ENCODE measurements around the gene CCNI2.

CCNI2 gene

DNA sequence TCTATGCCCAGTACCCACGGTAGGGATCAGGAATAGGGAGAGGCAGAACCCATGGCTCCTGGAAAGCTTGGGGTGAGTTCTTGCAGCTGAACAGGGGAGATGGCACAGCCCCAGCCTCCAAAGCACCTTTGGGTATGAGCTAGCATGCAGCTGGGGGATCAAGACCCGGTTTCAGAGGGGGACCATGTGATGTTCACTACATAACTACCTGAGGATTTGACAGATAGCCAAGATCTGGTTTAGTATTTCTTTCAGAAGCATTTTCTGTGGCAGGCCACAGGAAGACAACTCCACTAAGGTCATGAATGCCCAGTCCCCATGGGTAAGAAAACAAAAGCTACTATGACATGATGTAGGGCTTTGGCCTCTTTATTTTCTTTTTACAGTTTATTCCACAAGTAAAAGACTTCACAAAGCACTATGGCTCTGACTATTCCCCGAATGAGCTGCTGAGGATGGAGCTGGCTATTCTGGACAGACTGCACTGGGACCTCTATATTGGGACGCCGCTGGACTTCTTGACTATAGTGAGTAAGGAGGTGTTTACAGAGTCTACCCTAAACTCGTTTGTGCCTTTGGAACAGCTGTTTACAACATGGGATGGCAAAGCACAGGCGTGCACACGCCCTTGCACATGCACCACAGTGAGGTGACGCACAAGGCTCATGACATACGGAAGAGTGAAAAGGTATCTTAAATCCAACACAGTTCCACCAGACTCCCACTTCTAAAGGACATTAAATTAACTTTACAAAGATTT is 3.4 kb downstream of the CCNI2 start:
- no peak for DNase-seq

GRCh38 chr5:132751444-132751843 is 4.2 kb downstream of the CCNI2 start:
- DNase-seq, result peak in 1 of 2 donors; percentile 15

DNA sequence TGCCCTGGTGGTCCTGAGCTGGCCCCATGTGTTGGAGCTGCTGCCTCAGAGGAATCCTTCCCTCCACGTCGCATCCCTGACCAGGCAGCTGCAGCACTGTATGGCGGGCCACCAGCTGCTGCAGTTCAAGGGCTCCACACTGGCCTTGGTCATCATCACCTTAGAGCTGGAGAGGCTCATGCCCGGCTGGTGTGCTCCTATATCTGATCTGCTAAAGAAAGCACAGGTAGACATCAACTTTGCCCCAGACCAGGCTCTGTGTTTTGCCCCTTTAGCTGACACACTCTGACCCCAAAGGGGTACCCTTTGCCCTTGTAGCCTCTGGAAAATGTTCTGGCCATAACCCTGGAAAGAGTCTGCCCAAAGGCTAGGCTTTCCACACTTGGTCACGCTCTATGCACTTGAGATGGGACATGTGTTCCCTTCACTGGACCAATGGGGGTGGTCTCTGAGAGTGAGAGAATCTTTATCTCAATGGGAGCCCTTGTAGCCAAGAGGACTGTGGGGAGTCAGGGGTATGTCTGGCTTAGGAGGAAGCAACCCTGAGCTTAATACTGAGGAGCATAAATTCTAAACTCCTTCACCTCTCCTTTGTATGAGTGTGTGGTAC is 4.8 kb downstream of the CCNI2 start:
- DNase-seq, result no peak

GRCh38 chr5:132752581-132753125 is 5.4 kb downstream of the CCNI2 start:
- no peak for DNase-seq

- no peak for DNase-seq
Measured at GRCh38 chr5:132753135-132753987, 6.1 kb downstream of the CCNI2 start.

- DNase-seq, result no peak
Measured at GRCh38 chr5:132754111-132754510, 6.9 kb downstream of the CCNI2 start.

- no peak for DNase-seq
Measured at GRCh38 chr5:132754947-132755346, 7.7 kb downstream of the CCNI2 start.

GRCh38 chr5:132756542-132756941 is 9.3 kb downstream of the CCNI2 start:
- no peak for DNase-seq

DNA sequence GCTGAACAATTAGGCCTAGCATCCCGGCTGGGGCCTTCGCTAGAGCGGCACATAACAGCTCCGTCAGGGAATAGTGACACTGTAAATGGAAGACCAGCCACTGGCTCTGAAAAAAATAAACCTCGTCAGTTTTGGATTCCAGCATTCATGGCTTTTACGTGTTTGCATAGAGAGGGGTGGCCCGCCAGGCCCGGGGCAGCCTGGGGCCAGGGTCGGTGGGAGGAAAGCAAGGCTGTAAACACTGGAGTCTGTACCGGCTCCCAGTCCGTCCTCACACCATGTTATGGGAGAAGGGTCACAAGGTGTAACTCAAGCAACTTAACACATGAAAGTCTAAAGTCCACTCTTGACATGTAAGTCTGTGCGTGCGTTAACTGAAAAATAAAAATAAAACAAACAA is 11.2 kb downstream of the CCNI2 start:
- no peak for DNase-seq

DNA sequence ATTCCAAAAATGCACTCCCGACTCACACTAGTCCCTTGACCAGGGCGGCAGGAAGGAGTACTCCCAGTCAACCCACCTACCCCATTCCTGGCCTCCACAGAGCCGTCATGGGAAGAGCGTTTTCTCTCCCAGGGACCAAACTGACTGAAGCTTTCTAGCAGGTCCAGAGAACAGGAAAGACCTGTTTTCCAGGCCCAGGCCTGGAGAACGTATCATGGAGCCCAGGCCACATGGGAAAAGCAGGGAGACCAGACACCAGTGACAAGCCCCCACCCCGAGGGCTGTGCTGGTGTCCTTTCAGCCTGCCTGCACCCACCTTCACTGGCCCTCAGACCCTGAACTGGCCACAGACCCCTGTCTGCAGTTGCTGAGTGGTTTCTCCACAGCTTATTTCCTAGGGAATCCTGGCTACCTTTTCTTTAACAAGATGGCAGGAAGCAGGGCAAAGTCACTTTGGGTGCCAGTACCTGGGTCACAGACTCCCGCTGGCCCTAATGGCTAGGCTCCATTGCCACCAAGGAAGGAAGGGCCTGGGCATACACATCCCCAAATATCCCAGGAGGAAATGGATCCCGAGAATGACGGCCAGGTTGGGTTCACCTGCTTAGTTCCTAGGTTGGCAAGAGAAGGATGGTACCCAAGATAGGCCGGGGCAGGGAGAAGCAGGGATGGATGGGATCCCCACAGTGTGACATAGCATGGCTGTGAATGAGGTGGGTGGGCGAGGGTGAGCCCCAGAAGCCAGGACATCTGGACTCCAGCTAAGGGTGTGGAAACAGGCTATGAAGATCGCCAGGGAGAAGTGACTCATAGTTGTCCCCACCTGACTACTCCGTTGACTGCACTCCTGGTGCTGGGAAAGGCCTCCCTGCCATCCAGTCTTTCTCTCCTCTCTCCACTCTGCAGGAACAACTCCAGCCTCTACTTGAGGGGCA is 12.2 kb downstream of the CCNI2 start:
- DNase-seq, result no peak

DNA sequence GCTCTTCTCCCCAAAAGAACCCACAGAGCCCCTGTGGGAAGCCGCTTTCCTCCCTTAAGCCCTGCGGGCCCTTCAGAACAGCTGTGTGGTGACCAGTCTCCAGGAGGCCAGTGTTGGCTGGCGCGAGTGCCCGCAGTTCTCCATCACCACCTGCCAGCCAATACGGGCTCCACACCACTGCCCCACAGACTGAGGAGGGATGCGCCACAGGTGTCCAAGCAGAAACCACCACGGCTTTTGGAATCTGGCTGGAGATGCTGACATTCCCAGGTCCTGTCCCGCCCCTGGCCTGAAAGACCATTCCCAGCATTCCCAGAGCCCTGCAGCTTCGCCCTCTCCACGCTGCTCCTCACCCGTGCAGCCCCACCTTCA is 12.8 kb downstream of the CCNI2 start:
- DNase-seq, result no peak

DNA sequence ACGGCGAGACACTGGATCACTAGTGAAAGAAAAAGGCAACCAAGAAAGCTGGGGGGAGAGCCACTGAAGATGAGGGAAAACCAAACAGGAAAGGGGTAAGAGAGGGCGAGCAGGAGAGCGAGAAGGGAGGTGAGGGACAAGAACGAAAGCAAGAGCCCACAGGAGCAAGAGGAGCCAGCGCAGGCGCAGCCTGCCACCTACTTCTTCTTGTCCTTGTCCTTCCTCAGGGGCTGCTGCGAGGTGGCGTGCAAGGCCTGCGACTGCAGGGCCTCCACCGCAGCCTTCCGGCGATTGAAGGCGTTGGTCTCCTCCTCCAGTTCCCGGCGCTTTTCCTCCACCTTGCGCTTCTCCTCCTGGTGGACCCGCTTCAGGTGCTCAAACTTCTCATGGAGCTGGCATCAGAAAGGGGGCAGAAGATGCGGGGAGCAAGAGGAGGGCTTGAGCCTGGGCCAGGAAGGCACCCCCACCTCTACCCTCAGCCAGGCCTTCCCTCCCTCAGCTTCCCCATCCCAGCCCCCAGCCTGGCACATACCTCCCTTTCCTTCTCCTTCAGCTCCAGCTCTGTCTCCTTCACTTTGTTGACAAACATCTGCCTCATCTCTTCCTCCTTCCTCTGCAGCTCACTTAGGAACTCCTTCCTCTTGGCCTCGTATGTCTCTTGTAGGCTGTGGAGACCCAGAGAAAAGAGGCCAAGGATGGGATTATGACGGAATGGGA is 13.5 kb downstream of the CCNI2 start:
- DNase-seq, result no peak

GRCh38 chr5:132761321-132762240 is 14.4 kb downstream of the CCNI2 start:
- no peak for DNase-seq

- no peak for DNase-seq
Measured at GRCh38 chr5:132762246-132763000, 15.2 kb downstream of the CCNI2 start.

- no peak for DNase-seq
Measured at GRCh38 chr5:132763181-132764036, 16.2 kb downstream of the CCNI2 start.

DNA sequence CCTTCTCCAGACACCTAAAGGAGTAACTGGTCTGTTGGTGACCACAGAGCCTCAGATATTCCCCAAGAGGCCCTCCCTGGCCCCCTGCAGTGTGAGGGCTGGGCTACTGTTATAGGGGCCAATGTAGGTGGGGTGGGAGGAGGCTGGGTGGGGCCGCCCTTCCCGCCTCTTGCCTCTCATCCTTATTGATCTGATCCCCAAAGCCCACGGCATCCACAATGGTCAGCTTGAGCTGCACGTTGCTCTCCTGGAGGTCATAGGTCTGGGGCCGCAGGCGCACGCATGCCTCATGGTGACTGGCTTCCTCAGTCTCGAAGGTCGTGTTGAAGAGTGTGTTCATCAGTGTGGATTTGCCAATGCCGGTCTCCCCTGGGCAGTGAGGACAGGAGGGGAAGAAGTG is 16.8 kb downstream of the CCNI2 start:
- DNase-seq, result no peak

- DNase-seq, result no peak
Measured at GRCh38 chr5:132764671-132765238, 17.5 kb downstream of the CCNI2 start.

DNA sequence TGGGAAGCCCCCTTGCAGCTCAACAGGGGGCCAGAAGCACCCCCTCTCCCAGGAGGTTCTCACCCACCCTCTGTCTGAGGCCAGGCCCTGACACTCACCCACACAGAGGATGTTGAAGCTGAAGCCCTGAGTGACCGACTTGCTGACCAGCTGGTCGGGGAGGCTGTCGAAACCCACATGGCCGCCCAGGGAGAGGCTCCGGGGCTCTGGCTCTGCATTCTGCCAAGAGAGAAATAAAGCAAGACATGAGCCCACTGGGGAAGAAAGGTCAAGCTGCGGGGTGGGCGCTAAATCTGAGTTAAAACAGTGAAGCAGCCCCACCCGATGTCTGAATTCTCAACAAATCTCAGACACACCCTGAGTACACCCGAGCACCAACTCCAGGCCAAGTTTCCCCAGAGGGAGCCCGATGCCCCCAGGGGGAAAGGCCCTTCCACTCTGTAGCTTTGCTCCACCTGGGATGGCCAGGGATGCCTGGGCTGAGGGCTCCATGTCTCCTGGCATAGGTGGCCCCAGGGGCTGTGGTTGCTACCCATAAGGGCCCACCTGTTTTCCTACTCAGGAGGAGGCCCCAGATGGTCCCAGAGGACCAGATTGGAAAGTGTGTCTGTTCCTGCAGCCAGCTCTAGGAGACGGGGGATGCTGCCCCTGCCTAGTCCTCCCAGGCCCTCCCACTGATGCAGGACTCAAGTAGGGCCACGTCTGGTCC is 18.2 kb downstream of the CCNI2 start:
- no peak for DNase-seq

Data from CD4-positive, alpha-beta T cell treated with Interleukin-1 beta for 1 hour (primary cell).